ENCODE measurements around the gene CRTAC1.
A peak's percentile ranks its signal among the peaks of the same experiment; 100 is the strongest.

GRCh38 chr10:97914837-97915211 lies 115.6 kb downstream of the CRTAC1 start:
- no peak for TF ChIP-seq EZH2 (IDR thresholded peaks at IDR 0.05; ENCODE audit: borderline replicate concordance, low read depth, low read length, severe bottlenecking)
- no peak for TF ChIP-seq MAX (IDR thresholded peaks at IDR 0.05; ENCODE audit: insufficient read depth, insufficient read length)
- TF ChIP-seq CTCF (IDR thresholded peaks at IDR 0.05; ENCODE audit: extremely low read depth in 1 of 2, insufficient read depth in 1 of 2, low read depth in 1 of 2, low read length in 2 of 2) = peak; percentile 83 to 96
- no peak for TF ChIP-seq POLR2AphosphoS5 (IDR thresholded peaks at IDR 0.05; ENCODE audit: insufficient read depth, low read depth, low read length)
- TF ChIP-seq POLR2A (IDR thresholded peaks at IDR 0.05; ENCODE audit: low read depth, low read length) = no peak
- no peak for TF ChIP-seq JUN (IDR thresholded peaks at IDR 0.05; ENCODE audit: borderline replicate concordance, insufficient read depth, insufficient read length, low read depth)
